GM19025 (cell line): Measurements from ENCODE around the gene NACAD.
"Not testable (repeated sequence)": the region's sequence is repeated elsewhere in the genome, so short reads cannot be mapped to it uniquely, and the experiment has no call there.

ENCODE experiments used
- ATAC-seq: cut with Tn5 transposase; IDR thresholded peaks from one replicate; pipeline ENCODE4 v1.9.1; 2021; ENCODE audit warnings: mild to moderate bottlenecking, low read depth, moderate library complexity; ENCODE audit not compliant: unreplicated experiment

Gene NACAD

DNA sequence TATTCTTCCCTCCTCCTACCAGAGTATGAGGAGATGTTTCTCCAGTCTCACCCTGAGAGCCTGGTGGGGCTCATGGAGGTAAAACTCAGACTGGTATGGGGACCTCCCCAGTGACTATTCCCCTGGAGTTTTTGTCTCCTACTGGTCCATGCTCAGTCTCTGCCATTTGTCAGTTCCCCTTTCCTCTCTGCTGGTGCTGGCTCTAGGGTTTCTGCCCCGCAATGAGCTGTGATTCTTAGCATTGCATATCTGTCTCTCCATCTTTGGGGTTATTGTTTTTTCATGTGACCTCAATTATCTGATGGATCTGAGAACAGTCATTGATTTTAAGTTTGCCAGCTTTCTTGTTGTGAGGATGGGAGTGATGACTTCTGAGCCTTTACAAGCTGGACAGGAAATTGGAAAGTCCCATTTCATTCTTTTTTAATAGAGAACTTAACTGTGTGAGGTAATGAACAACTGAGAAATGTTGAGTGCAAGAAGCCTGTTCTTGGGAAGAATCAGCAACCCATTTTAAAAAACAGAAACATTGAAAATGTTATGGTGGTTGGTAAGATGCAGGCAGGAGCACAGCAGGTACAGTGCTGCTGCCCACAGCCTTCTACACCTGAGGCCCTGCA, 26.9 kb downstream of the NACAD start:
- no peak for ATAC-seq

DNA sequence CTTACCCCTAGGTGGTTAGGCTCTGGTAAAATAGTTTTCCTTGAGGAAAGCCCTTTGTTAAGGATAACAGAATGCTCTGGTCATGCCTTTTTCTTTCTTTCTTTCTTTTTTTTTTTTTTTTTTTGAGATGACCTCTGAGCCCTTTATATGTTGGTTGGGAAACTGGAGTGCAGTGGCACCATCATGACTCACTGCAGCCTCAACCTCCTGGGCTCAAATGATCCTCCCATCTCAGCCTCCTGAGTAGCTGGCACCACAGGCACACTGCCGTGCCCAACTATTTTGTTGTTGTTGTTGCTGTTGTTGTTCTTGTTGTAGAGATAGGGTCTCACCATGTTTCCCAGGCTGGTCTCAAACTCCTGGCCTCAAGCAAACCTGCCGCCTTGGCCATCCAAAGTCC, 27.4 kb downstream of the NACAD start:
- no peak for ATAC-seq

DNA sequence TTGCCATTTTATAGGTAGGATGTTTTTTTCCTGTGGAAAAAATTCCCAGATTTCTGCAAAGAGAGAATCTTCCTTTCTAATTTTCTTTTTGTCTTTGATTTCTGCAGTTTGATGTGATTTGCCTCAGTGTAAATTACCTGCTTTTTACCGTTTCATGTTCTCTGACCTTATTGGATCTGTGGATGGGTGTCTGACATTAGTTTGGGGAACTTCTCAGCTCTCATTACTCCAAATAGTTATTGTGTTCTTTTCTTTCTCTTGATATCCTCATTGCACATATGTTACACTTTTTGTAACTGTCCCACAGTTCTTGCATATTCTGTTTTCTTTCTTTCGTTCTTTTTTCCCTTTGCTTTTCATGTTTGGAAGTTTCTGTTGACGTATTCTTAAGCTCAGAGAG, 28.5 kb downstream of the NACAD start:
- ATAC-seq = no peak

DNA sequence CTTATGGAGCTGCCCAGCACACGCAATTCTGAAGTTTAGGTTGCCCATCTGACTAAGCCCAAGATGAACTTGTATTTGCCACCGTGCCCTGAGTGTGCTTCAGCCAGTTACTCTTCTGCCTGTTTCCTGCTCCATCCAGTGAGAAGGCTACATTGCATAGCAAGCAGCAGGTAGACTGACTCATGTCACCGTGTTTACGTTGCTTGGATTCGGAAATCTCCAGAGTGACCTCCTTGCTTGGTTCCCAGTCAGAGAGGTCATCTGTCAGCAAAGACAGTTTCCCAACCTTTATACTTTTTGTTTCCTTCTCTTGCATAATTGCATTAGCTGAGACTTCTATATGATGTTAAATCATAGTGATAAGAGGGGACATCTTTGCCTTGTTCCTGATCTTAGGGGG, 30.9 kb downstream of the NACAD start:
- ATAC-seq = no peak

DNA sequence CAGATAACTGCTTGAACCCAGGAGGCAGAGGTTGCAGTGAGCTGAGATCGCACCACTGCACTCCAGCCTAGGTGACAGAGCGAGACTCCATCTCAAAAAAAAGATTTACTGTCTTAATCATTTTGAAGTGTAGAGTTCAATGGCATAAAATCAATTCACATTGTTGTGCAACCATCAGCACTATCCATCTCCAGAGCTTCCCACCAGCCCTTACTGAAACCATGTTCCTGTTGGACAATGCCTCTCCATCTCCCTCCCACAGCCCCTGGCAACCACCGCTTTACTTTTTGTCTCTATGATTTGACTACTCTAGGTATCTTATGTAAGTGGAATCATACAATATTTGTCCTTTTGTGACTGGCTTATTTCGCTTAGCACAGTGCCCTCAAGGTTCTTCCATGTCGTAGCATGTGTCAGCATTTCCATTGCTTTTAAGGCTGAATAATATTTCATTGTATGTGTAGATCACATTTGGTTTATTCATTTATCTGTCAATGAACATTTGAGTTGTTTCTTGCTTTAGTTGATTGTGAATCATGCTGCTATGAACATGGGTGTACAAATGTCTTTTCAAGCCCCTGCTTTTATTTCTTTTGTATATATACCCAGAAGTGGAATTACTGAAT, 33.1 kb downstream of the NACAD start:
- ATAC-seq = no peak

DNA sequence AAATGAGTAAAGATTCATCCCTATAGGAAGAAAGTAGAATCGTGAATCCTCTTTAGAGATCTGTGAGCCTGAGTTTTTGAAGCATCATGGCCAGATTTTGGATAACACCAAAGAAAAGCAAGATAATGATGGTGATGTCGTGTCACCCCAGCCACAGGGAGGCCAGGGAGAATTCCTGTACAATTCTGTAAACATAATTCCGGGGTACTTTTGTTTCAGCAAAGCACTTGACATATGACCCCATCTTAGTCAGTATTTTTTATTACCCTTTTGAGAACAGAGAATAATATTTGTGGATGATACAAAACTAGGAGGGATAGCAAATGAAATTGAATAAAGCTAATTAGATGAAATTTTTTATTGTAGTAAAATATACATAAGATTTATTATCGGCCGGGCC, 33.8 kb downstream of the NACAD start:
- ATAC-seq = no peak

DNA sequence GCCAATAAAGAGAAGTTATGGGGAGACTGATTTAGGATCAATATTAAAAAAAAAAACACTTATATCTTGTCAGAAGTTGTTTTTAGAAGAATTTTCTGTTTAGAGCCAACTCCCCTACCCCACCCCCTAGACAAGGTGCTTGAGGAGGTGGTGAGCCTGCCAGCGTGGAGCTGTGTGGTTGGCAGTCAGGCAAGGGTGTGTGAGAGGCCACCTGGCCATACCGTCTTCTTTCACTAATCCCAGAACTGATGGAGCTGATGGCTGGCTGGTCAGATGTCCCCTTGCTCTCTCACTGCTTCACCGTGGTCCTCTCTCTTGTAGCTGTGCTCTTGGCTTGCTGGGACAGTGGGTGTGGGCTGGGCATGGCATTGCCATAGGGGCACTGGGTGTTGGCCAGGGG, 34.3 kb downstream of the NACAD start:
- ATAC-seq = no peak

DNA sequence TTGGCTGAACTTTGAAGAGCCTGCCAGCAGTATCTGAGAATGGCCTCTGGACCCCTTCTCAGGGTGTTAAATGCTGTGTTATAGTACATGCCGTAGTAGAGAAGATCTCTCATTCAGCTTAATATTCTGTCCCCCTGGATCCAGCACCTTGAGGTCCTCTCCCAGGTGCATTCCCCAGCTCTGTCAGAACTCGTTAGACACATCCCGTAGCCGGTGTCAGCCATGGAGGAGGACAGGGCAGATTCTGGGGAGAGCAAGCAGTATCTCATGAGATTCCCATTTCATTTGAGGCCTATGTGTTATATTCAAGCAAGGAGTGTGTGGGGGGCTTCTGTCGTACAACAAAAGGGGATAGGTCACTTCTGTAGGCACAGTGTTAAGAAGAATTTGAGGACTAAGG, 34.8 kb downstream of the NACAD start:
- no peak for ATAC-seq

DNA sequence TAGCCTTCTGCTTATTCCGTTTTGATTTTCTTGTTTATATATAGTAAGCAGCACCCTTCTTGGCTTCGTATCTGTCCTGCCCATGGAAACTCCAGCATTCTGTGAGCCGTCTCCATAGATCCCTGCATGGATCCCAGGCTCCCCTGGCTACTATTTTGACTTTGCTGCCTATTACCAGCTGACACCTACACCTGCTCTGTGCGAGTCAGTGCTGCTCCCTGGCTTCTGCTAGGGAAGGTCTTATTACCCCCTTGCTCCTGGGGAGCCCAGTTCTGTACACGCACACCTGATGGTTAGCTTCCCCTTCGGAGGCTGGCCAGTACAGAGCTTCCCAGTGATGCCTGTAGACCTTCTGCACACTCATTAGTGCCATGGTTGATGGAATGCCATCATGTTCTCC, 35.4 kb downstream of the NACAD start:
- ATAC-seq = no peak

DNA sequence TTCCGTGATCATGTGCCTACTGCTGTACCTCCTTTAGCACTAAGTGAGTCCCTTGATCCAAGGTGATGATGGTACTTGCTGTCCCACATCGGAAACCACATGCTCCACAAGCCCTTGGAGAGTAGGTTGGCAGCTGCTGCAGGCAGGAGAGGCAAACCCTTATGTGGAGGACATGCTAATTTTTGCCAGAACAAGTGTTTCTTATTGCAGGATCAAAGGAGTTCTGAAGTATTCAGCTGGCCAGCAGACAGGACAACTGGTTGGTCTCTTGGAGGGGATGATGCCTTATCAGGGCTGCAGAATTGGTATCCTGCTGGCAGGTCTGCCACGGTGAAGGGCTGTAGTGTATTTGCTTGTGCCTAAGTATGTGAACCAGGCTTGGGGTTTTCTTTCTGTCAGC, 36.8 kb downstream of the NACAD start:
- no peak for ATAC-seq

DNA sequence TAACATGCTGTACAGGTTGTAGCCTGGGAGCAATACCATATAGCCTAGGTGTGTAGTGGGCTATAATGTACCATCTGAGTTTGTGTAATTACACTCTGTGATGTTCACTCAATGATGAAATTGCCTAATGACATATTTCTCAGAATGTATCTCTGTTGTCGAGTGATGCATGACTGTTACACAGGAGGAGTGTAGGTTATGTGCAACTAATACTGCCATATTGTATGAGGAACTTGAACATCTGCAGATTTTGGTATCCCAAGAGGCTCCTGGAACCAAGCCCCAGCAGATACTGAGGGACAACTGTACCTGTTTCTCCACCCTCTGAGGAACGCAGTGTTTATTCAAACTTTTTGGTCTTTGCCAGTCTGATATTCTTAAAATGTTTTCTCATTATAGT, 38.6 kb downstream of the NACAD start:
- no peak for ATAC-seq

DNA sequence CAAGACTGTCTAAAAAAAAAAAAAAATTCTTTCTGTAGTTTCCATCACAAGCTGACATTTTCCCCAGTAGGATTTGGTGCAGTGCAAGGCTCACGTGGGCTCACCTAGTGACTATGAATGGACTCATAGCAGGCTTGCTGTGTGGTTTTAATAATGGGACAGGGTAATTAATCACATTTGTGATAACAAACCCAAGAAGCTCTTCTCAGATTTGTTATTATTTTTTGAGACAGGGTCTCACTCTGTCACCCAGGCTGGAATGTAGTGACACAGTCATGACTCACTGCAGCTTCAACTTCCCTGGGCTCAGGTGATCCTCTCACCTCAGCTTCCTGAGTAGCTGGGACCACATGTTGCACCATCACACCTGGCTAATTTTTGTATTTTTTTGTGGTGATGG, 40.0 kb downstream of the NACAD start:
- no peak for ATAC-seq

DNA sequence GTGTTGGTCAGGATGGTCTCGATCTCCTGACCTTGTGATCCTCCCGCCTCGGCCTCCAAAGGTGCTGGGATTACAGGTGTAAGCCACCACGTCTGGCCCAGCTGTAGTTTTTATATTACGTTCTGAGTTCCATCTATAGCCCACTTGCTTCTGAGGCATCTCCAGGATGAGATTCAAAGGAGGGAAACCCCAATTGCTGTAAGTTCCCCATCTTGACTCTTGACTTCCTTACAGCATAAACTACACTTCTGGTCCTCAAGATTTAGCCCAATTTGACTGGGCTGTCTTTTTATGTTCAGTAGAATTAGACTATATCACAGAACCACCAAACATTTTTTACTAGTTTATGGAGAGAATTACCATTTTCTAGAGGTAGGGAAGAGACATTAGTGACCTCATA, 44.4 kb downstream of the NACAD start:
- no peak for ATAC-seq

DNA sequence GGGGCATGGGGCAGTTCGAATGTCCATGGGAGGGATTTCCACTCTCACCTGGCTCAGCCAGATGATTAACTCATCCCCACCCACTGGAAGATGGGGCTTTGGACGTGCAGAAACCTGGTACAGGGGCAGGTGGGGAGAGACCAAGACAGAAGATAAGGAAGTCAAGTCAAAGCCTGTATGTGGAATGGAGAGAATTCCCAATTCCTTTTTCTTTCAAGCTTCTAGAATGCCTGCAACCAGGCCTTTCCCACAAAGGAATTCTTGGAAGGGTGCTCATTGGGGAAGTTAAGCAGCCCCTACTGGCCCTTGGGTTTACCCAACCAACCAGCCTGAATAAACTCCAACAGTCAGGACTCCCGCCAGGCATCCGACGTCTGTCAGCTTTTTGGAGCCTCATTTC, 49.7 kb downstream of the NACAD start:
- ATAC-seq = no peak

DNA sequence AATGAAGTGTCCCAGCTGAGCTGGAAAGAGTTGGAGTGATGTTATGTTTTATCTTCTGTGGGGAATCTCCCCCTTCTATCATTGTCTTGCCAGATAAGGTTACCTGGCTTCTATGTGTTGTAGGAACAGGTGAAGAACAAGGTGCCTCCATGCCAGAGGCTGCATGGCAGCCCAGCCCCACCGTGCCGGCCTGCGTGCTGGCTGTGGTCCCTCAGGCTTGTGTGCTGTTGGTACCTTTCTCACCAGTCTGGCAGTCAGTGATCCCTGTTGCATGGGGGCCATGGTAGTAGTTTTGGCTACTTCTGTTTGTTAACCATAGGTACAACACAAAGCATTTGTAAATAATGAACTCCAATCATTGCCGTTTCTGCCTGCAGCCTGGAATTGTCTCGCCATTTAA, 50.9 kb downstream of the NACAD start:
- no peak for ATAC-seq

DNA sequence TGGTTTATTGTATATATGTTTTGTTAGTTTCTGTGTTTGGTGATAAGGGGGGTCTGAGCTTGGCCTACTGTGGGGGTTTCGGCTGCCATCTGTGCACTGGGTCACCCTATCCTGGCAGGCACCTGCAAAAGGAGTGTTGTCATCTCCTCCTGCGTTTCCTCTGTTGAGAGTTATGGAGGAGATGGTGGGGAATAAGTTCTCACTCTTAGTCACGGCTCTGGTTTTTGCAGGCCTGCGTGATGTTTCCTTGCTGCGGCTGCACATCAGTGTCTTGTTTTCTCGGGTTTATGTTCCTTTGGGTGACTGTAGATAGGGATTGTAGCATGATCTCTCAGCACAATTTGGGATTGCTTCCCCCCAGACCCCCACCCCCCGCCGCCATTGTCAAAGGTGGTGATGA, 52.0 kb downstream of the NACAD start:
- ATAC-seq = no peak

DNA sequence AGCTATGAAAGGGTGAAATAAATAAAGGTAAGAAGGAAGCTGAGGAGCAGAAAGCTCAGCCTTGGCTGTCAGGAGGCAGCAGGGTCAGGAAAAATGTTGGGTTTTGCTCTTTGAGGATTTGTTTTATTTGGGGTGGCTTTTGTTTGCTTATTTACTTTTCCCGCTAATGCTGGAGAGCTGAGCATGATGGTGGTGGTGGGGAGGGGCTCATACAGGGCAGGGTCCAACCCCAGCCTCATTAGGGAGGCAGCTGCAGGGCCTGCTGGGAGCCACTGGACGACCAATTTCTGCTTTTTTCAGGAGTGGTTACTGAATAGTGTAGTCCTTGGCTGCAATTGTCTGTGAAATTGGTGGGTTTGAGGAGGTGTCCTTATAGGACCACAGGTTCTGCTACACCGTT, 52.5 kb downstream of the NACAD start:
- no peak for ATAC-seq

DNA sequence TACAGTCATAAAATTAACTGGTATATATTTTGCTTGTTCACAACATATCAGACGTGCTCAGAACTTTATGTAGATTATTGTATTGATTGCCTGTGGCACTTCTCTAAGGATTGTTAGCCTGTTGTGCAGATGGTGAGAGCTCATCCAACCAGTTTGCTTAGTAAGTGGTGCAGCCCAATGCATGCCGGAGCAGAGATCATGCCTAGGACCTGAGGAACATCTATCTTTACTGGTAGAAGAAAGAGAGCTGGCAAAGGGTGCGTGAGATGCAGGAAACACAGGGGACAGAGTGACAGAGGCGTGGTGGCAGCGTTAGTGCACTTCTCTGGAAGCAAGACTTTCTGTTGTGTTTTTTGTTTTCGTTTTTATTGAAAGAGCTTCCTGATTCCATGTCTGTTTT, 52.9 kb downstream of the NACAD start:
- ATAC-seq = no peak

DNA sequence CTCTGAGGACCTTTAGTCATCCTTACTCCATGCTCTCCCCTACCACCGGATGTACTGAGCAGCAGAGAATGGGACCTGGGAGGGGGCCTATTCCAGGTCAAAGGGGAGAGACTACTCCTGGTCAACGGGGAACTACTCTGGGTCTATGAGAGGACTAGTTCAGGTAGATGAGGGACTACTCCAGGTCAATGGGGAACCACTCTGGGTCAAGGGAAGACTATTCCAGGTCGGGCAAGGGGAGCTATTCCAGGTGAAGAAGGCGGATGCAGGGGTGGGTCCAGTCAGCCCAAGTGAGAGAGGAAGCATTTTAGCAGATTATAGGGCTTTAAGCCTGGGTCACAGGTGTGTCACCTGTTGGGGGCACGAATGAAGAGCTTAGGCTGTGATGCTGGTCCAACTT, 53.4 kb downstream of the NACAD start:
- no peak for ATAC-seq

DNA sequence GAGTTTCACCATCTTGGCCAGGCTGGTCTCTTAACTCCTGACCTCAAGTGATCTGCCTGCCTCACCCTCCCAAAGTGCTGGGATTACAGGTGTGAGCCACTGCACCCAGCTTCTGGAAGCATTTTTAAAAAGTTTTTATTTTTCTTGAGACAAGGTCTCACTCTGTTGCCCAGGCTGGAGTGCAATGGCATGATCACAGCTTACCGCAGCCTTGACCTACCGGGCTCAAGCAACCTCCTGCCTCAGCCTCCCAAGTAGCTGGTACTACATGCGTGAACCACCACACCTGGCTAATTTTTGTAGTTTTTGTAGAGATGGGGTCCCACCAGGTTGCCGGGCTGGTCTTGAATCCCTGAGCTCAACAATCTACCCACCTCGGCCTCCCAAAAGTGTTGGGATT, 54.1 kb downstream of the NACAD start:
- ATAC-seq = not testable (repeated sequence)

DNA sequence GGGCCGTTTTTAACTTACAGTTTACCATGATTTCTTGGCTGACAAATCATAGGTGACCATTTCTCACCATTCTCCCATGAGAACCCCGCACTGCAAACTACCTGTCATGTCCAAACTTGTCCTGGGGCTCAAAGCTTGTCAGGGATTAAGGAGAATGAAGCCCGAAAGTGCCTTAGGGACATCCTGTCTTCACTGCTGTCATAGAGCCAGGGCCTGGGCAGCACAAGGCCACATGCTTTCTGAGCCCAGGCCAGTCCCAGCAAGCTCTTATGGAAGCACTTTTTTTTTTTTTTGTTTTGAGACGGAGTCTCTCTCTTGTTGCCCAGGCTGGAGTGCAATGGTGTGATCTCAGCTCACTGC, 54.9 kb downstream of the NACAD start:
- ATAC-seq = no peak

DNA sequence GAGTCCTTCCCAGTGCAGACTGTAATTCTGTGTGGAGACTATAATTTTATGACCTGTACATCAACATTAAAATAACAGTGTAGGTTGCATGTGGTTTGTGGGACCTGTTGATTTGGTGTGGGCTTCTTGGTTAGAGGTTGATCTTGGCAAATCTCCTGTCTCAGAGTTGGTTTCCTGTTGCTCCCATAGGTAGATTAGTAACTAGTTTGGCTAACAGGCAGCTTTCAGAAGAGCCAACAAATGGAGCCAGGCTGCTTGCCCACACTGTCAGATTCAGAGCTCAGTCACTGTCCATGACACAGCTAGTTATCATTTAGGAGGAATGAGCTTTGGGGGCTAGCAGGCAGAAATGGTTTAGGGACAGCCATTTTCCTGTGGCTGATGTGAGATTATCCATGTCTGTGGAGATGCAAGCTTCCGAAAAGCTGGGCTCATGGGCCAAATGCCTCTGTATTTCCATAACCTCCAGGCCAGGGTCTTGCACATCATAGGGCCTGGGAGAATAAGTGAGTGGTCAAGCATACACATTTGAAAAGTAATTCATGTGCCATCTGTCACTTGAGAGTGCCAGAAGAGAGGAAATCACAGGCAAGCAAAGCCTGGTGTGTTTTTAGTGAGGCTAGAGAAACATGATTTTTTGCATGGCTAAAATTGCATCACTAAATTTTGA, 55.4 kb downstream of the NACAD start:
- ATAC-seq = no peak
